ENCODE data around the gene NXPH1.

DNA sequence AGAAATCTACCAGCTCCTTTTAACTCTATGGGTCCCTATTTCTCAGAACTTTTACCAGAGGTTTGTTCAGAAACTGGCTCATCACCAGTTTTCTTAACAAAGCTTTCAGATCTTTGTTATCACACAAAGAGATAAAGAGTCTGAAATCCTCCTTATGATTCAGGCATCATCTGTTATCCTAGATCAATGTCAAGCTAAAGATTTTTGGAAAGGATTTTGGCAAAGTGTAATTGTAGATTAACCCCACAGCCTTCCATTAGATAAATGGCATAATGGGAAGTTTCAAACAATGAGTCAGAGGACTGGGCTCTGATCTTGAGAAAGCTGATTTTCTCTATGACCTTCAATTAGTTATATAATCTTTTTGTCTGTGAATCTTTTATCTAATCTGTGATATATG lies 192.2 kb downstream of the NXPH1 start:
- TF ChIP-seq, protein P1, sequence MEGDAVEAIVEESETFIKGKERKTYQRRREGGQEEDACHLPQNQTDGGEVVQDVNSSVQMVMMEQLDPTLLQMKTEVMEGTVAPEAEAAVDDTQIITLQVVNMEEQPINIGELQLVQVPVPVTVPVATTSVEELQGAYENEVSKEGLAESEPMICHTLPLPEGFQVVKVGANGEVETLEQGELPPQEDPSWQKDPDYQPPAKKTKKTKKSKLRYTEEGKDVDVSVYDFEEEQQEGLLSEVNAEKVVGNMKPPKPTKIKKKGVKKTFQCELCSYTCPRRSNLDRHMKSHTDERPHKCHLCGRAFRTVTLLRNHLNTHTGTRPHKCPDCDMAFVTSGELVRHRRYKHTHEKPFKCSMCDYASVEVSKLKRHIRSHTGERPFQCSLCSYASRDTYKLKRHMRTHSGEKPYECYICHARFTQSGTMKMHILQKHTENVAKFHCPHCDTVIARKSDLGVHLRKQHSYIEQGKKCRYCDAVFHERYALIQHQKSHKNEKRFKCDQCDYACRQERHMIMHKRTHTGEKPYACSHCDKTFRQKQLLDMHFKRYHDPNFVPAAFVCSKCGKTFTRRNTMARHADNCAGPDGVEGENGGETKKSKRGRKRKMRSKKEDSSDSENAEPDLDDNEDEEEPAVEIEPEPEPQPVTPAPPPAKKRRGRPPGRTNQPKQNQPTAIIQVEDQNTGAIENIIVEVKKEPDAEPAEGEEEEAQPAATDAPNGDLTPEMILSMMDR (IDR thresholded peaks at IDR 0.05) = no peak
- no peak for TF ChIP-seq POLR2A (IDR thresholded peaks at IDR 0.05)

All from lower leg skin (tissue), 3 donors.